Ovary (tissue), 9 donors: ENCODE measurements around the gene RAPGEF4. TPM values are rescaled to one million over a fixed set of nuclear protein-coding genes. Genes with fewer than 3 reads are reported as not detected.

Experiments used
- DNase-seq, 5 donors: peaks; one replicate each; pipeline ENCODE4 v3.0.0-alpha.2; 2019 to 2020
- H3K27ac ChIP-seq, 2 donors: fragments of 200-600 bp; one replicate each; pipeline versions ENCODE4 v1.5.1 to v1.8.0; 2019 to 2022
- H3K27me3 ChIP-seq: fragments of 200-600 bp; one replicate; pipeline ENCODE4 v1.8.0; 2022
- H3K36me3 ChIP-seq: fragments of 200-600 bp; sonication (generic); one replicate; pipeline ENCODE4 v1.5.1; 2019
- H3K4me1 ChIP-seq: one replicate; pipeline ENCODE4 v1.8.1; 2013; ENCODE audit warnings: mild to moderate bottlenecking, moderate library complexity; ENCODE audit not compliant: insufficient read depth
- H3K4me3 ChIP-seq: fragments of 200-600 bp; sonication (generic); one replicate; pipeline ENCODE4 v1.5.1; 2017
- H3K9me3 ChIP-seq, 2 donors: fragments of 200-600 bp in 1 of 2; sonication (generic) in 1 of 2; one replicate each; pipeline versions ENCODE4 v1.5.1 to v1.8.1; 2013 to 2019; ENCODE audit warnings: mild to moderate bottlenecking in 1 of 2, moderate library complexity in 1 of 2
- CTCF ChIP-seq, 3 donors: fragments of 450-650 bp in 2 of 3; fragments of 200-600 bp in 1 of 3; IDR thresholded peaks; one replicate each; pipeline versions ENCODE4 v1.5.1 to v1.8.0; 2016 to 2022; ENCODE audit warnings: antibody characterized with exemption in 3 of 3, mild to moderate bottlenecking in 1 of 3
- EP300 ChIP-seq: sonication (generic); formaldehyde crosslinking; IDR thresholded peaks from one replicate; pipeline ENCODE4 v1.6.1; 2017; ENCODE audit warnings: antibody characterized with exemption
- POLR2A ChIP-seq: fragments of 450-650 bp; IDR thresholded peaks from one replicate; pipeline ENCODE4 v1.6.1; 2017; ENCODE audit warnings: antibody characterized with exemption, mild to moderate bottlenecking, moderate library complexity
- WGBS, 3 donors: extraction: QIAGEN DNeasy Blood & Tissue Kit in 1 of 3; methylation state at CpG; one replicate each; pipeline versions ENCODE4 v1.1.5 to v1.1.7; 2013 to 2017; 5-methylcytosine and 5-hydroxymethylcytosine counted together
- intact Hi-C, 4 donors: fragments of 100-400 bp; cut with DNase I; formaldehyde crosslinking; loops; one replicate each; pipeline versions ENCODE4 v1.11.0 to v1.15.1; 2022 to 2023
- polyA plus RNA-seq, 2 donors: library from polyadenylated mRNA; stranded (reverse); fragments of 200-250 nt in 1 of 2; fragments of 350-450 nt in 1 of 2; fragmentation: Illumina TruSeq in 1 of 2; extraction: RNeasy Lipid Tissue Mini Kit (QIAGEN cat#74804) in 1 of 2; gene quantifications; one replicate each; pipeline ENCODE4 v1.2.3, GENCODE V29; 2013 to 2014
- total RNA-seq, 7 donors: library from RNA; depleted of rRNA in 2 of 7; stranded (reverse); fragments of >200 nt in 2 of 7; fragmentation: NEBNext Ultra II Directional in 3 of 7; extraction: Animal tissue kit (Norgen Biotek cat#: 25700) in 3 of 7; gene quantifications; one replicate each; pipeline versions ENCODE4 v1.1.0 to v1.2.4, GENCODE V29; 2016 to 2023
- donor health status: DM: no; HTN: no; CAD: no; lungs with moderate emphysema.
- donor health status: DM: no; HTN: no; CAD: no.
- donor health status: Bipolar disorder and iron deficiency.
- donor health status: DM: yes; HTN: yes; CAD: no.
- donor health status: DM: no; HTN: no; CAD: no.
- donor health status: DM: yes; HTN: yes; CAD: no.

The RAPGEF4 gene
- total and polyA plus RNA-seq, 9 donors: 6.8 to 24.6 (median 8.3) TPM

GRCh38 chr2:172765662-172766061 lies 30.0 kb downstream of the RAPGEF4 start:
- no peaks in the 10 kb centered on the region for H3K27me3 ChIP-seq
- no peak overlapping the region for H3K27ac ChIP-seq
- no peaks in the 10 kb centered on the region for H3K4me1 ChIP-seq
- no peak for DNase-seq
- no peaks in the 10 kb centered on the region for H3K9me3 ChIP-seq
- H3K36me3 ChIP-seq: no peaks in the 10 kb centered on the region
- no peak overlapping the region for H3K4me3 ChIP-seq
- TF ChIP-seq CTCF (IDR thresholded peaks at IDR 0.05) (no peak), POLR2A (no peak)
- intact Hi-C loops: no loop called here
- WGBS, 3 donors: 85 to 94% (median 92%) methylated on average over 4 of the region's 4 CpGs

GRCh38 chr2:172768401-172768800 lies 32.8 kb downstream of the RAPGEF4 start:
- 92 to 93% (median 92%) methylated on average over 4 of the region's 4 CpGs for WGBS, 3 donors
- no peak for DNase-seq
- no peak overlapping the region for H3K27ac ChIP-seq
- H3K9me3 ChIP-seq: no peaks in the 10 kb centered on the region
- H3K27me3 ChIP-seq: no peaks in the 10 kb centered on the region
- H3K36me3 ChIP-seq: no peaks in the 10 kb centered on the region
- intact Hi-C loops: no loop called here
- H3K4me1 ChIP-seq: no peaks in the 10 kb centered on the region
- TF ChIP-seq EP300: no peak
- no peak overlapping the region for H3K4me3 ChIP-seq

GRCh38 chr2:172769879-172770278 lies 34.2 kb downstream of the RAPGEF4 start:
- intact Hi-C loops: no loop called here
- H3K36me3 ChIP-seq: no peaks in the 10 kb centered on the region

GRCh38 chr2:172770887-172771286 lies 35.2 kb downstream of the RAPGEF4 start:
- no peaks in the 10 kb centered on the region for H3K36me3 ChIP-seq
- intact Hi-C loops: no loop called here
- no peaks in the 10 kb centered on the region for H3K27me3 ChIP-seq
- no peaks in the 10 kb centered on the region for H3K4me1 ChIP-seq
- DNase-seq: no peak
- H3K4me3 ChIP-seq: no peak overlapping the region
- no peaks in the 10 kb centered on the region for H3K9me3 ChIP-seq
- TF ChIP-seq POLR2A: no peak
- TF ChIP-seq EP300: no peak
- TF ChIP-seq CTCF (IDR thresholded peaks at IDR 0.05): no peak
- no peak overlapping the region for H3K27ac ChIP-seq

More at GRCh38 chr2:172769879-172770278, 34.2 kb downstream of the RAPGEF4 start:
- H3K27ac ChIP-seq: no peak overlapping the region
- no peak for DNase-seq
- H3K4me1 ChIP-seq: no peaks in the 10 kb centered on the region
- no peaks in the 10 kb centered on the region for H3K27me3 ChIP-seq
- WGBS, 3 donors: 79 to 95% (median 93%) methylated on average over 1 of the region's 1 CpG
- H3K9me3 ChIP-seq: no peaks in the 10 kb centered on the region
- no peak for TF ChIP-seq CTCF (IDR thresholded peaks at IDR 0.05)
- no peak for TF ChIP-seq EP300
- TF ChIP-seq POLR2A: no peak
- no peak overlapping the region for H3K4me3 ChIP-seq

- H3K9me3 ChIP-seq: no peaks in the 10 kb centered on the region
- no peaks in the 10 kb centered on the region for H3K4me1 ChIP-seq
- intact Hi-C loops: no loop called here
- TF ChIP-seq POLR2A (no peak), CTCF (IDR thresholded peaks at IDR 0.05) (no peak), EP300 (no peak)
- DNase-seq: no peak
- no peaks in the 10 kb centered on the region for H3K27me3 ChIP-seq
- no peaks in the 10 kb centered on the region for H3K36me3 ChIP-seq
- no peak overlapping the region for H3K4me3 ChIP-seq
- no peak overlapping the region for H3K27ac ChIP-seq
- WGBS, 3 donors: 43 to 56% (median 46%) methylated on average over 5 of the region's 5 CpGs
Measured at GRCh38 chr2:172772633-172773032, 37.0 kb downstream of the RAPGEF4 start.
